GM12878 (cell line): ENCODE results near the gene DDX39A. TPM values are rescaled to one million over a fixed set of nuclear protein-coding genes. Genes with fewer than 3 reads are reported as not detected.

Experiments
- BMI1 ChIP-seq: fragments of 450-650 bp; IDR thresholded peaks from 2 replicates; pipeline ENCODE4 v1.6.1; 2016; ENCODE audit warnings: mild to moderate bottlenecking, moderate library complexity, borderline replicate concordance
- CTCF ChIP-seq, 3 experiments: IDR thresholded peaks in 2 of 3; conservative IDR thresholded peaks in 1 of 3; 2 replicates each; pipeline ENCODE4 v1.5.1; 2011; ENCODE audit warnings: low read depth in 3 of 3, low read length in 3 of 3, mild to moderate bottlenecking in 3 of 3, control low read depth in 2 of 3, moderate library complexity in 2 of 3, inconsistent platforms in 1 of 3, mixed read lengths in 1 of 3; ENCODE audit not compliant: control insufficient read depth in 2 of 3, insufficient read depth in 1 of 3; ENCODE audit errors: extremely low read depth in 1 of 3
- RELB ChIP-seq: fragments of 450-650 bp; IDR thresholded peaks from 2 replicates; pipeline ENCODE4 v1.6.1; 2017; ENCODE audit warnings: low read depth, mild to moderate bottlenecking, moderate library complexity
- RUNX3 ChIP-seq: IDR thresholded peaks from 2 replicates; pipeline ENCODE4 v1.6.1; 2012; ENCODE audit warnings: low read length, inconsistent platforms
- TAF1 ChIP-seq: IDR thresholded peaks from 2 replicates; pipeline ENCODE4 v1.6.1; 2011; ENCODE audit warnings: mild to moderate bottlenecking, low read depth, low read length, borderline replicate concordance
- polyA plus RNA-seq, 11 experiments: library from polyadenylated mRNA; depleted of rRNA in 4 of 11; unstranded in 6 of 11; stranded (reverse) in 5 of 11; fragments of >200 nt; fragmentation: Nextera tagmentation in 4 of 11; fragmentation: Illumina TruSeq in 1 of 11; extraction: Ambion mirVana in 4 of 11; extraction: Trizol in 1 of 11; gene quantifications; 1 replicate in 1 of 11; 2 replicates in 10 of 11; pipeline versions ENCODE4 v1.2.1 to v1.2.3, GENCODE V29; 2011 to 2016; ENCODE audit warnings: inconsistent platforms in 2 of 11, missing spikeins in 2 of 11, low read depth in 1 of 11
- total RNA-seq, 4 experiments: library from RNA; depleted of rRNA in 3 of 4; stranded (reverse); fragments of >200 nt in 3 of 4; fragmentation: Illumina TruSeq in 1 of 4; extraction: Trizol in 1 of 4; gene quantifications; 2 replicates each; pipeline versions ENCODE4 v1.2.1 to v1.2.3, GENCODE V29; 2013 to 2021
- TF ChIP-seq, protein P1 (sequence below): IDR thresholded peaks from 2 replicates; pipeline ENCODE4 v1.6.1; 2012; ENCODE audit warnings: low read length, inconsistent platforms
- TF ChIP-seq, protein P2 (sequence below): fragments of 450-650 bp; IDR thresholded peaks from 2 replicates; pipeline ENCODE4 v1.6.1; 2017; ENCODE audit warnings: mild to moderate bottlenecking
- TF ChIP-seq, protein P3 (sequence below): IDR thresholded peaks from 2 replicates; pipeline ENCODE4 v1.6.1; 2011; ENCODE audit warnings: borderline replicate concordance, low read depth, mild to moderate bottlenecking, moderate library complexity, low read length; ENCODE audit not compliant: insufficient read depth, poor library complexity, severe bottlenecking

The DDX39A gene
- total and polyA plus RNA-seq, 10 of the 15 experiments (the other 5 are each of a cell fraction or from before 2014, with no cell fraction given) = 113 to 378 (median 224) TPM

- TF ChIP-seq, protein P1, sequence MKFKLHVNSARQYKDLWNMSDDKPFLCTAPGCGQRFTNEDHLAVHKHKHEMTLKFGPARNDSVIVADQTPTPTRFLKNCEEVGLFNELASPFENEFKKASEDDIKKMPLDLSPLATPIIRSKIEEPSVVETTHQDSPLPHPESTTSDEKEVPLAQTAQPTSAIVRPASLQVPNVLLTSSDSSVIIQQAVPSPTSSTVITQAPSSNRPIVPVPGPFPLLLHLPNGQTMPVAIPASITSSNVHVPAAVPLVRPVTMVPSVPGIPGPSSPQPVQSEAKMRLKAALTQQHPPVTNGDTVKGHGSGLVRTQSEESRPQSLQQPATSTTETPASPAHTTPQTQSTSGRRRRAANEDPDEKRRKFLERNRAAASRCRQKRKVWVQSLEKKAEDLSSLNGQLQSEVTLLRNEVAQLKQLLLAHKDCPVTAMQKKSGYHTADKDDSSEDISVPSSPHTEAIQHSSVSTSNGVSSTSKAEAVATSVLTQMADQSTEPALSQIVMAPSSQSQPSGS = no peak
- TF ChIP-seq TAF1 = no peak
- TF ChIP-seq RELB = no peak
- TF ChIP-seq, protein P2, sequence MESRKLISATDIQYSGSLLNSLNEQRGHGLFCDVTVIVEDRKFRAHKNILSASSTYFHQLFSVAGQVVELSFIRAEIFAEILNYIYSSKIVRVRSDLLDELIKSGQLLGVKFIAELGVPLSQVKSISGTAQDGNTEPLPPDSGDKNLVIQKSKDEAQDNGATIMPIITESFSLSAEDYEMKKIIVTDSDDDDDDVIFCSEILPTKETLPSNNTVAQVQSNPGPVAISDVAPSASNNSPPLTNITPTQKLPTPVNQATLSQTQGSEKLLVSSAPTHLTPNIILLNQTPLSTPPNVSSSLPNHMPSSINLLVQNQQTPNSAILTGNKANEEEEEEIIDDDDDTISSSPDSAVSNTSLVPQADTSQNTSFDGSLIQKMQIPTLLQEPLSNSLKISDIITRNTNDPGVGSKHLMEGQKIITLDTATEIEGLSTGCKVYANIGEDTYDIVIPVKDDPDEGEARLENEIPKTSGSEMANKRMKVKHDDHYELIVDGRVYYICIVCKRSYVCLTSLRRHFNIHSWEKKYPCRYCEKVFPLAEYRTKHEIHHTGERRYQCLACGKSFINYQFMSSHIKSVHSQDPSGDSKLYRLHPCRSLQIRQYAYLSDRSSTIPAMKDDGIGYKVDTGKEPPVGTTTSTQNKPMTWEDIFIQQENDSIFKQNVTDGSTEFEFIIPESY = no peak
- TF ChIP-seq BMI1 = no peak
- TF ChIP-seq, protein P3, sequence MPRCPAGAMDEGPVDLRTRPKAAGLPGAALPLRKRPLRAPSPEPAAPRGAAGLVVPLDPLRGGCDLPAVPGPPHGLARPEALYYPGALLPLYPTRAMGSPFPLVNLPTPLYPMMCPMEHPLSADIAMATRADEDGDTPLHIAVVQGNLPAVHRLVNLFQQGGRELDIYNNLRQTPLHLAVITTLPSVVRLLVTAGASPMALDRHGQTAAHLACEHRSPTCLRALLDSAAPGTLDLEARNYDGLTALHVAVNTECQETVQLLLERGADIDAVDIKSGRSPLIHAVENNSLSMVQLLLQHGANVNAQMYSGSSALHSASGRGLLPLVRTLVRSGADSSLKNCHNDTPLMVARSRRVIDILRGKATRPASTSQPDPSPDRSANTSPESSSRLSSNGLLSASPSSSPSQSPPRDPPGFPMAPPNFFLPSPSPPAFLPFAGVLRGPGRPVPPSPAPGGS = no peak
- no peak for TF ChIP-seq CTCF (IDR thresholded peaks at IDR 0.05 in 2 of 3, conservative IDR thresholded peaks at IDR 0.05 in 1 of 3; ENCODE audit: control insufficient read depth in 2 of 3, extremely low read depth in 1 of 3, insufficient read depth in 1 of 3, low read depth in 3 of 3, low read length in 3 of 3)
- TF ChIP-seq RUNX3 = no peak
These were observed 6.0 kb downstream of the DDX39A start (continued) for GRCh38 chr19:14412996-14413692.
